Tibial nerve (tissue), 4 donors: ENCODE data around the gene VN1R5.

Experiments
- CTCF ChIP-seq, 5 experiments: fragments of 200-600 bp in 3 of 5; fragments of 450-650 bp in 2 of 5; sonication (generic) in 3 of 5; IDR thresholded peaks; one replicate each; pipeline ENCODE4 v1.5.1; 2016 to 2019; ENCODE audit warnings: antibody characterized with exemption in 5 of 5, mild to moderate bottlenecking in 3 of 5, moderate library complexity in 2 of 5
- EP300 ChIP-seq, 2 donors: sonication (generic); formaldehyde crosslinking; IDR thresholded peaks; one replicate each; pipeline ENCODE4 v1.6.1; 2017; ENCODE audit warnings: antibody characterized with exemption in 2 of 2, mild to moderate bottlenecking in 1 of 2
- POLR2A ChIP-seq, 2 donors: fragments of 450-650 bp; IDR thresholded peaks; one replicate each; pipeline ENCODE4 v1.6.1; 2017; ENCODE audit warnings: antibody characterized with exemption in 2 of 2, mild to moderate bottlenecking in 2 of 2, moderate library complexity in 2 of 2

DNA sequence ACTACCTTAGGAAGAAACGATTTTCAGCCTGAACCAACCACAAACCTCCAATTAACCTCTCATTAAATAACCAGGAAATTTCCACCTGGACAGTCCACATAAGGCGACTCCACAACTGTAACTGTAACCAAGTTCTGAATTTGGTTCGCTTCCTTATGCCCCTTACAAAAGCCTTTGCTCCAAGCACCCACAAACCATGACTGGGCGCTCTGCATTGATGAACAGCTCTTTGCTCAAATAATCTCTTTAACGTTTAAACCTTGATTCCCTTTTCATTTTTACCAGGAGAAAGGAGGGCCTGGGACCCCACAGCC is 45.9 kb upstream of the VN1R5 start:
- no peak for TF ChIP-seq CTCF (IDR thresholded peaks at IDR 0.05)
- no peak for TF ChIP-seq POLR2A (IDR thresholded peaks at IDR 0.05)
- no peak for TF ChIP-seq EP300 (IDR thresholded peaks at IDR 0.05)
